H9 (cell line): ENCODE measurements around the gene FAM53B. TPM values are rescaled to one million over a fixed set of nuclear protein-coding genes. Genes with fewer than 3 reads are reported as not detected.

Experiments
- DNase-seq: peaks from one replicate; pipeline ENCODE4 v3.0.0-alpha.2; 2017
- H2AFZ ChIP-seq: one replicate; pipeline ENCODE4 v1.6.1; 2013; ENCODE audit warnings: mild to moderate bottlenecking, low read length, control low read depth, moderate library complexity
- H2AK5ac ChIP-seq: 2 replicates; pipeline ENCODE4 v1.6.1; 2013; ENCODE audit warnings: low read length, control low read depth, mixed read lengths; ENCODE audit not compliant: insufficient read length
- H2BK120ac ChIP-seq: one replicate; pipeline ENCODE4 v1.6.1; 2013; ENCODE audit warnings: low read depth, mild to moderate bottlenecking, low read length, control low read depth, inconsistent platforms; ENCODE audit not compliant: poor library complexity, severe bottlenecking
- H2BK12ac ChIP-seq: 2 replicates; pipeline ENCODE4 v1.6.1; 2013; ENCODE audit warnings: low read length, control low read depth, mixed read lengths, low read depth; ENCODE audit not compliant: insufficient read length
- H2BK15ac ChIP-seq: 2 replicates; pipeline ENCODE4 v1.6.1; 2013; ENCODE audit warnings: low read depth, low read length, control low read depth
- H2BK20ac ChIP-seq: one replicate; pipeline ENCODE4 v1.6.1; 2013; ENCODE audit warnings: low read depth, mild to moderate bottlenecking, low read length, control low read depth, inconsistent platforms; ENCODE audit not compliant: poor library complexity, severe bottlenecking
- H2BK5ac ChIP-seq: 2 replicates; pipeline ENCODE4 v1.6.1; 2013; ENCODE audit warnings: low read length, control low read depth, mixed read lengths; ENCODE audit not compliant: insufficient read length
- H3K14ac ChIP-seq: 2 replicates; pipeline ENCODE4 v1.6.1; 2013; ENCODE audit warnings: low read length, control low read depth; ENCODE audit not compliant: insufficient read depth
- H3K18ac ChIP-seq: 2 replicates; pipeline ENCODE4 v1.6.1; 2013; ENCODE audit warnings: low read depth, mild to moderate bottlenecking, mixed read lengths, low read length, control low read depth; ENCODE audit not compliant: insufficient read length
- H3K23ac ChIP-seq: 2 replicates; pipeline ENCODE4 v1.6.1; 2013; ENCODE audit warnings: low read length, control low read depth, mixed read lengths, low read depth; ENCODE audit not compliant: insufficient read length
- H3K23me2 ChIP-seq: 2 replicates; pipeline ENCODE4 v1.6.1; 2013; ENCODE audit warnings: low read depth, mild to moderate bottlenecking, mixed read lengths, low read length, control low read depth; ENCODE audit not compliant: insufficient read length, poor library complexity, severe bottlenecking
- H3K27ac ChIP-seq: 2 replicates; pipeline ENCODE4 v1.5.1; 2013; ENCODE audit warnings: low read length, control low read depth, mixed read lengths, low read depth; ENCODE audit not compliant: insufficient read length
- H3K27me3 ChIP-seq: 2 replicates; pipeline ENCODE4 v1.6.1; 2013; ENCODE audit warnings: low read length, control low read depth, inconsistent platforms; ENCODE audit not compliant: insufficient read depth
- H3K4ac ChIP-seq: 2 replicates; pipeline ENCODE4 v1.6.1; 2013; ENCODE audit warnings: low read depth, mild to moderate bottlenecking, control low read depth, inconsistent platforms, low read length, moderate library complexity
- H3K4me1 ChIP-seq: 2 replicates; pipeline ENCODE4 v1.6.1; 2013; ENCODE audit warnings: low read length, control low read depth, inconsistent platforms; ENCODE audit not compliant: insufficient read depth
- H3K4me2 ChIP-seq: 2 replicates; pipeline ENCODE4 v1.6.1; 2013; ENCODE audit warnings: low read length, control low read depth, mixed read lengths; ENCODE audit not compliant: insufficient read length, insufficient read depth
- H3K56ac ChIP-seq: 2 replicates; pipeline ENCODE4 v1.6.1; 2013; ENCODE audit warnings: low read depth, mild to moderate bottlenecking, mixed read lengths, low read length, control low read depth; ENCODE audit not compliant: insufficient read length
- H3K79me1 ChIP-seq: 2 replicates; pipeline ENCODE4 v1.6.1; 2013; ENCODE audit warnings: low read depth, mild to moderate bottlenecking, moderate library complexity, low read length, control low read depth, inconsistent platforms; ENCODE audit not compliant: insufficient read depth, poor library complexity, severe bottlenecking
- H3K79me2 ChIP-seq: 2 replicates; pipeline ENCODE4 v1.6.1; 2013; ENCODE audit warnings: low read length, control low read depth, inconsistent platforms; ENCODE audit not compliant: insufficient read depth
- H3K9ac ChIP-seq: 2 replicates; pipeline ENCODE4 v1.6.1; 2013; ENCODE audit warnings: low read length, control low read depth, mixed read lengths; ENCODE audit not compliant: insufficient read length; ENCODE audit errors: extremely low read depth
- H3K9me3 ChIP-seq: one replicate; pipeline ENCODE4 v1.6.1; 2013; ENCODE audit warnings: low read depth, low read length, inconsistent platforms; ENCODE audit not compliant: control insufficient read depth
- H3T11ph ChIP-seq: one replicate; pipeline ENCODE4 v1.6.1; 2013; ENCODE audit warnings: mild to moderate bottlenecking, low read length, control low read depth, inconsistent platforms
- H4K20me1 ChIP-seq: one replicate; pipeline ENCODE4 v1.6.1; 2013; ENCODE audit not compliant: control insufficient read depth, insufficient read length, insufficient read depth
- H4K5ac ChIP-seq: 2 replicates; pipeline ENCODE4 v1.6.1; 2013; ENCODE audit warnings: low read depth, mild to moderate bottlenecking, mixed read lengths, low read length, control low read depth; ENCODE audit not compliant: insufficient read length
- H4K8ac ChIP-seq: replicated peaks from 2 replicates; pipeline ENCODE4 v1.6.1; 2013; ENCODE audit warnings: low read length, control low read depth, mixed read lengths, low read depth; ENCODE audit not compliant: insufficient read length
- H4K91ac ChIP-seq: 2 replicates; pipeline ENCODE4 v1.6.1; 2013; ENCODE audit warnings: low read depth, mild to moderate bottlenecking, moderate library complexity, mixed read lengths, low read length, control low read depth; ENCODE audit not compliant: insufficient read length
- H3K27ac Mint-ChIP-seq, 3 experiments: 2 replicates in 2 of 3; 3 replicates in 1 of 3; pipeline ENCODE4 v1.8.0; 2020 to 2021; ENCODE audit warnings: mixed read lengths in 3 of 3, mild to moderate bottlenecking in 1 of 3, moderate library complexity in 1 of 3
- H3K27me3 Mint-ChIP-seq: 2 replicates; pipeline ENCODE4 v1.8.0; 2021; ENCODE audit warnings: low read depth, mild to moderate bottlenecking, moderate library complexity, mixed read lengths
- H3K36me3 Mint-ChIP-seq, 3 experiments: 2 replicates in 2 of 3; 3 replicates in 1 of 3; pipeline ENCODE4 v1.8.0; 2020 to 2021; ENCODE audit warnings: low read depth in 3 of 3, mixed read lengths in 3 of 3; ENCODE audit not compliant: insufficient read depth in 1 of 3
- H3K4me1 Mint-ChIP-seq, 2 experiments: 2 replicates each; pipeline ENCODE4 v1.8.0; 2020; ENCODE audit warnings: mixed read lengths in 2 of 2
- H3K4me3 Mint-ChIP-seq, 2 experiments: 2 replicates in 1 of 2; 3 replicates in 1 of 2; pipeline ENCODE4 v1.8.0; 2020 to 2021; ENCODE audit warnings: mild to moderate bottlenecking in 2 of 2, mixed read lengths in 2 of 2, moderate library complexity in 1 of 2
- H3K9me3 Mint-ChIP-seq, 2 experiments: 2 replicates in 1 of 2; 3 replicates in 1 of 2; pipeline ENCODE4 v1.8.0; 2020; ENCODE audit warnings: mild to moderate bottlenecking in 2 of 2, mixed read lengths in 2 of 2, moderate library complexity in 1 of 2
- CTCF ChIP-seq: fragments of 200-600 bp; sonication (generic); conservative IDR thresholded peaks from 3 replicates; pipeline ENCODE4 v1.8.0; 2021; ENCODE audit warnings: antibody characterized with exemption, mild to moderate bottlenecking
- WGBS: extraction: QIAGEN DNeasy Blood & Tissue Kit; methylation state at CpG from one replicate; pipeline ENCODE4 v1.1.7; 2013; ENCODE audit warnings: missing lambda C conversion rate, low lambda C conversion rate, mixed read lengths; ENCODE audit not compliant: insufficient read length; ENCODE audit errors: extremely low coverage; 5-methylcytosine and 5-hydroxymethylcytosine counted together
- total RNA-seq: library from RNA; stranded (reverse); gene quantifications from 2 replicates; pipeline ENCODE4 v1.2.1, GENCODE V29; 2021

The FAM53B gene
- total RNA-seq, 1 experiment from 2014 or later = 11.5 TPM

- no peak overlapping the region for H4K8ac ChIP-seq
- H3K4me1 Mint-ChIP-seq = peaks cover 25 to 28% of the 10 kb centered on the region in 2 experiments
- H4K5ac ChIP-seq = no peak overlapping the region
- TF ChIP-seq CTCF = no peak
- WGBS = no CpG with 5 or more reads among the region's 5 CpGs
- H2BK20ac ChIP-seq = no peak overlapping the region
- no peak overlapping the region for H2AK5ac ChIP-seq
- H4K20me1 ChIP-seq = no peaks in the 10 kb centered on the region
- no peaks in the 10 kb centered on the region for H3K27me3 ChIP-seq
- peaks cover 0 to 7% (median 4%) of the 10 kb centered on the region in 3 experiments; a peak in 4 of 7 replicates for H3K36me3 Mint-ChIP-seq
- H2BK5ac ChIP-seq = no peak overlapping the region
- no peak overlapping the region for H3K56ac ChIP-seq
- no peak overlapping the region for H3K18ac ChIP-seq
- H3K27ac ChIP-seq = no peak overlapping the region
- DNase-seq = no peak
- no peak overlapping the region for H3K4me2 ChIP-seq
- H3K4me3 Mint-ChIP-seq = no peak overlapping the region
- no peak overlapping the region for H2BK12ac ChIP-seq
- H3T11ph ChIP-seq = no peak overlapping the region
- H3K27ac Mint-ChIP-seq = no peak overlapping the region
- H2BK15ac ChIP-seq = no peak overlapping the region
- H3K27me3 Mint-ChIP-seq = peaks cover 1% of the 10 kb centered on the region; the same call in 1 of the 2 replicates
- H3K14ac ChIP-seq = no peak overlapping the region; the same call in 1 of the 2 replicates
- H2AFZ ChIP-seq = no peak overlapping the region
- H3K79me2 ChIP-seq = no peaks in the 10 kb centered on the region
- H2BK120ac ChIP-seq = no peak overlapping the region
- H3K23ac ChIP-seq = no peak overlapping the region
- H3K9me3 Mint-ChIP-seq = 0 out of 5 replicates have a peak, but pooled peaks cover 0 to 3% of the 10 kb centered on the region in 2 experiments
- no peak overlapping the region for H3K4ac ChIP-seq
- no peaks in the 10 kb centered on the region for H3K23me2 ChIP-seq
- H3K9me3 ChIP-seq = no peaks in the 10 kb centered on the region
- peaks cover 3% of the 10 kb centered on the region; the same call in 1 of the 2 replicates for H3K4me1 ChIP-seq
- H3K9ac ChIP-seq = no peak overlapping the region
- H4K91ac ChIP-seq = no peak overlapping the region
- H3K79me1 ChIP-seq = no peaks in the 10 kb centered on the region
These were observed 113.6 kb downstream of the FAM53B start for GRCh38 chr10:124630551-124630950.
